K562 (cell line): ENCODE results near the gene RNU6-9. TPM values are rescaled to one million over a fixed set of nuclear protein-coding genes. Genes with fewer than 3 reads are reported as not detected.

Source experiments
- ATAC-seq: fragments of 200-7000 bp; cut with Tn5 transposase; 3 replicates; pipeline ENCODE4 v1.9.1; 2020; ENCODE audit warnings: moderate library complexity
- BruUV-seq: library from RNA; stranded (reverse); fragments of 400-500 nt; replicated peaks from 2 replicates; lab custom pipeline; 2021; lab: Mats Ljungman, UMichigan
- CTCF ChIA-PET: fragments of 300-600 bp; formaldehyde crosslinking; extraction: SDS; loops from one replicate; lab custom pipeline; 2021; ENCODE audit warnings: low intra/inter-chr PET ratio; lab: Yijun Ruan, JAX
- POLR2A ChIA-PET: fragments of 300-600, 350-650 bp; sonication (Branson Sonifier 250); formaldehyde crosslinking; extraction: SDS; loops from one replicate; lab custom pipeline; 2021; ENCODE audit warnings: antibody characterized with exemption, inconsistent platforms; lab: Yijun Ruan, JAX
- DNase-seq, 4 experiments: peaks; one replicate each; pipeline versions ENCODE4 v3.0.0 to v3.0.0-alpha.2; 2011 to 2018; ENCODE audit warnings: low spot score in 3 of 4, mixed read lengths in 3 of 4; ENCODE audit errors: extremely low read depth in 1 of 4
- FAIRE-seq: peaks from 2 replicates; lab custom pipeline; 2011; peaks lifted over from hg19 to GRCh38; lab: Jason Lieb, UNC
- H2AFZ ChIP-seq: 2 replicates; pipeline ENCODE4 v1.6.0; 2011; ENCODE audit warnings: low read depth, low read length, control low read depth, inconsistent platforms
- H3K27ac ChIP-seq: fragments of 200-600 bp; 3 replicates; pipeline ENCODE4 v1.8.0; 2011; ENCODE audit warnings: low read depth, mild to moderate bottlenecking, control low read depth, inconsistent platforms, low read length, moderate library complexity, mixed read lengths; ENCODE audit errors: extremely low read depth
- H3K27me3 ChIP-seq, 2 experiments: fragments of 300-600 bp in 1 of 2; 2 replicates in 1 of 2; 3 replicates in 1 of 2; pipeline versions ENCODE4 v1.6.0 to v1.8.0; 2011; ENCODE audit warnings: inconsistent platforms in 2 of 2, low read length in 2 of 2, mild to moderate bottlenecking in 1 of 2, mixed read lengths in 1 of 2, moderate library complexity in 1 of 2; ENCODE audit not compliant: control insufficient read depth in 2 of 2, insufficient read depth in 2 of 2
- H3K36me3 ChIP-seq: fragments of 300-600 bp; 3 replicates; pipeline ENCODE4 v1.8.0; 2011; ENCODE audit warnings: mild to moderate bottlenecking, low read length, inconsistent platforms; ENCODE audit not compliant: control insufficient read depth, insufficient read depth
- H3K4me1 ChIP-seq, 2 experiments: fragments of 200-600 bp in 1 of 2; replicated peaks in 1 of 2; 2 replicates in 1 of 2; 3 replicates in 1 of 2; pipeline versions ENCODE4 v1.5.1 to v1.8.0; 2011; ENCODE audit warnings: inconsistent platforms in 2 of 2, low read length in 2 of 2, mild to moderate bottlenecking in 1 of 2, mixed read lengths in 1 of 2, moderate library complexity in 1 of 2; ENCODE audit not compliant: control insufficient read depth in 2 of 2, insufficient read depth in 2 of 2
- H3K4me2 ChIP-seq: 2 replicates; pipeline ENCODE4 v1.6.1; 2011; ENCODE audit warnings: low read length, control low read depth, inconsistent platforms, mixed read lengths; ENCODE audit not compliant: insufficient read depth
- H3K4me3 ChIP-seq: fragments of 200-600 bp; sonication (generic), shearing (Covaris generic); 2 replicates; pipeline ENCODE4 v1.5.1; 2016; ENCODE audit warnings: control low read depth, inconsistent platforms
- H3K79me2 ChIP-seq: fragments of 200-600 bp; 3 replicates; pipeline ENCODE4 v1.8.0; 2011; ENCODE audit warnings: low read length, inconsistent platforms; ENCODE audit not compliant: control insufficient read depth, insufficient read depth
- H3K9ac ChIP-seq, 2 experiments: 2 replicates each; pipeline versions ENCODE4 v1.6.0 to v1.6.1; 2011; ENCODE audit warnings: low read depth in 2 of 2, low read length in 2 of 2, control low read depth in 1 of 2, inconsistent platforms in 1 of 2, mild to moderate bottlenecking in 1 of 2, mixed read lengths in 1 of 2; ENCODE audit not compliant: insufficient read depth in 1 of 2
- H3K9me1 ChIP-seq: one replicate; pipeline ENCODE4 v1.6.0; 2011; ENCODE audit warnings: inconsistent platforms, mild to moderate bottlenecking, low read length, moderate library complexity; ENCODE audit not compliant: control insufficient read depth, insufficient read depth
- H3K9me3 ChIP-seq: replicated peaks from 2 replicates; pipeline ENCODE4 v1.5.1; 2011; ENCODE audit warnings: low read depth, low read length, inconsistent platforms; ENCODE audit not compliant: control insufficient read depth, insufficient read depth
- H4K20me1 ChIP-seq: replicated peaks from 2 replicates; pipeline ENCODE4 v1.6.1; 2011; ENCODE audit warnings: low read length, inconsistent platforms, mixed read lengths; ENCODE audit not compliant: control insufficient read depth, insufficient read depth
- CEBPB ChIP-seq: fragments of 450-650 bp; IDR thresholded peaks from 2 replicates; pipeline ENCODE4 v1.6.1; 2016; ENCODE audit warnings: missing genetic modification characterization, missing compliant biosample characterization
- CGGBP1 ChIP-seq: fragments of 250-450 bp; sonication (Bioruptor Pico); IDR thresholded peaks from 2 replicates; pipeline ENCODE4 v1.9.0; 2021; ENCODE audit warnings: mild to moderate bottlenecking
- CREM ChIP-seq: IDR thresholded peaks from 2 replicates; pipeline ENCODE4 v1.6.1; 2014; ENCODE audit warnings: antibody characterized with exemption, low read depth
- DDX20 ChIP-seq: fragments of 450-650 bp; IDR thresholded peaks from 2 replicates; pipeline ENCODE4 v1.6.1; 2016; ENCODE audit warnings: missing genetic modification characterization, low read depth, mild to moderate bottlenecking, missing compliant biosample characterization, moderate library complexity
- JUN ChIP-seq, 2 experiments: sonication (generic) in 1 of 2; formaldehyde crosslinking in 1 of 2; IDR thresholded peaks; 2 replicates each; pipeline versions ENCODE4 v1.6.1 to v1.8.0; 2012 to 2022; ENCODE audit warnings: borderline replicate concordance in 2 of 2, mild to moderate bottlenecking in 2 of 2, improper control_type of control experiment in 1 of 2, low read depth in 1 of 2, low read length in 1 of 2, missing genetic modification reagents in 1 of 2
- KLF16 ChIP-seq: IDR thresholded peaks from 2 replicates; pipeline ENCODE4 v1.6.1; 2016; ENCODE audit warnings: antibody characterized with exemption
- MXI1 ChIP-seq: IDR thresholded peaks from 2 replicates; pipeline ENCODE4 v1.6.1; 2011; ENCODE audit warnings: low read depth, mild to moderate bottlenecking, improper control_type of control experiment, low read length
- NFYB ChIP-seq: IDR thresholded peaks from 2 replicates; pipeline ENCODE4 v1.6.1; 2011; ENCODE audit warnings: mild to moderate bottlenecking, moderate library complexity; ENCODE audit not compliant: insufficient read length; ENCODE audit errors: extremely low read depth
- PATZ1 ChIP-seq: fragments of 250-450 bp; sonication (Bioruptor Pico); IDR thresholded peaks from 2 replicates; pipeline ENCODE4 v1.5.0; 2020; ENCODE audit warnings: mild to moderate bottlenecking, borderline replicate concordance
- POLR2A ChIP-seq: fragments of 450-650 bp; conservative IDR thresholded peaks from 2 replicates; pipeline ENCODE4 v1.6.1; 2016
- RERE ChIP-seq: sonication (generic); formaldehyde crosslinking; IDR thresholded peaks from 2 replicates; pipeline ENCODE4 v1.8.0; 2023; ENCODE audit warnings: missing genetic modification reagents, mild to moderate bottlenecking, borderline replicate concordance
- STAT5B ChIP-seq: fragments of 250-450 bp; sonication (Bioruptor Pico); IDR thresholded peaks from 2 replicates; pipeline ENCODE4 v1.8.0; 2021; ENCODE audit warnings: mild to moderate bottlenecking, inconsistent platforms
- ZNF121 ChIP-seq: sonication (generic); formaldehyde crosslinking; conservative IDR thresholded peaks from 2 replicates; pipeline ENCODE4 v1.8.0; 2022; ENCODE audit warnings: missing genetic modification reagents
- WGBS: fragments of 100-300 bp; shearing (Covaris generic); methylation state at CpG from one replicate; pipeline ENCODE4 v1.1.6; 2016; ENCODE audit warnings: low coverage, mixed read lengths; ENCODE audit not compliant: insufficient coverage; ENCODE audit errors: missing lambda C conversion rate; 5-methylcytosine and 5-hydroxymethylcytosine counted together
- in situ Hi-C: fragments of 300-500 bp; cut with MboI; formaldehyde crosslinking; loops from 4 replicates; pipeline ENCODE4 v1.15.0; 2018; ENCODE audit warnings: inconsistent platforms, mixed read lengths
- intact Hi-C: fragments of 100-400 bp; cut with micrococcal nuclease; formaldehyde crosslinking; loops from 2 replicates; pipeline ENCODE4 v1.14.2; 2022
- polyA plus RNA-seq, 8 experiments: library from polyadenylated mRNA; depleted of rRNA in 4 of 8; stranded (reverse) in 5 of 8; unstranded in 3 of 8; fragments of >200 nt; fragmentation: Nextera tagmentation in 2 of 8; fragmentation: Illumina TruSeq in 1 of 8; extraction: Ambion mirVana in 2 of 8; extraction: Trizol in 1 of 8; gene quantifications; 2 replicates each; pipeline versions ENCODE4 v1.2.1 to v1.2.3, GENCODE V29; 2011 to 2014; ENCODE audit warnings: inconsistent platforms in 1 of 8, missing spikeins in 1 of 8
- total RNA-seq, 7 experiments: library from RNA; depleted of rRNA in 6 of 7; stranded (reverse); fragments of >200 nt in 6 of 7; fragmentation: Illumina TruSeq in 2 of 7; extraction: Trizol in 2 of 7; gene quantifications; 2 replicates each; pipeline versions ENCODE4 v1.2.1 to v1.2.3, GENCODE V29; 2011 to 2021; ENCODE audit warnings: low replicate concordance in 1 of 7
- TF ChIP-seq, protein P1 (sequence below): fragments of 450-650 bp; IDR thresholded peaks from 2 replicates; pipeline ENCODE4 v1.6.1; 2014; ENCODE audit warnings: low read depth, mild to moderate bottlenecking, moderate library complexity, borderline replicate concordance

RNU6-9 gene
- total and polyA plus RNA-seq, 9 of the 15 experiments (the other 6 are each of a cell fraction or from before 2014, with no cell fraction given) = not detected

- H4K20me1 ChIP-seq = no peaks in the 10 kb centered on the region; the same call in 1 of the 2 replicates
- peak overlapping the region in 1 of 2 experiments; percentile 86; a peak in 1 of 4 replicates for H3K9ac ChIP-seq
- no peaks in the 10 kb centered on the region for H3K9me3 ChIP-seq
- DNase-seq (no peak), FAIRE-seq (no peak), ATAC-seq (no peak)
- no TSS peak for BruUV-seq
- in situ Hi-C loops (no loop called here), intact Hi-C loops (no loop called here)
- H3K79me2 ChIP-seq = no peaks in the 10 kb centered on the region
- TF ChIP-seq CREM = no peak
- TF ChIP-seq CGGBP1 (CRISPR knock-in tag) = no peak
- peak; percentile 84 for TF ChIP-seq ZNF121 (CRISPR knock-in tag)
- no peak for TF ChIP-seq STAT5B (CRISPR knock-in tag)
- no peak for TF ChIP-seq KLF16
- TF ChIP-seq DDX20 (tag) = no peak
- TF ChIP-seq POLR2A = peak; percentile 45; the same call in 1 of the 2 replicates
- TF ChIP-seq JUN (IDR thresholded peaks at IDR 0.05; ENCODE audit: borderline replicate concordance, low read depth, low read length) = no peak
- TF ChIP-seq JUN (CRISPR knock-in tag; IDR thresholded peaks at IDR 0.05; ENCODE audit: borderline replicate concordance) = no peak
- no peak for TF ChIP-seq CEBPB
- TF ChIP-seq MXI1 = no peak
- TF ChIP-seq RERE (CRISPR knock-in tag) = no peak
- TF ChIP-seq NFYB = no peak
- TF ChIP-seq PATZ1 (CRISPR knock-in tag) = no peak
- TF ChIP-seq, protein P1, sequence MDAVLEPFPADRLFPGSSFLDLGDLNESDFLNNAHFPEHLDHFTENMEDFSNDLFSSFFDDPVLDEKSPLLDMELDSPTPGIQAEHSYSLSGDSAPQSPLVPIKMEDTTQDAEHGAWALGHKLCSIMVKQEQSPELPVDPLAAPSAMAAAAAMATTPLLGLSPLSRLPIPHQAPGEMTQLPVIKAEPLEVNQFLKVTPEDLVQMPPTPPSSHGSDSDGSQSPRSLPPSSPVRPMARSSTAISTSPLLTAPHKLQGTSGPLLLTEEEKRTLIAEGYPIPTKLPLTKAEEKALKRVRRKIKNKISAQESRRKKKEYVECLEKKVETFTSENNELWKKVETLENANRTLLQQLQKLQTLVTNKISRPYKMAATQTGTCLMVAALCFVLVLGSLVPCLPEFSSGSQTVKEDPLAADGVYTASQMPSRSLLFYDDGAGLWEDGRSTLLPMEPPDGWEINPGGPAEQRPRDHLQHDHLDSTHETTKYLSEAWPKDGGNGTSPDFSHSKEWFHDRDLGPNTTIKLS = no peak
- POLR2A ChIA-PET = interaction anchor here (0.6 kb wide), 1 partner anchor 72 kb away, joined by 4 read pairs; no protein-coding TSS in a partner anchor
- H3K4me1 ChIP-seq = peaks cover 16 to 84% of the 10 kb centered on the region in 2 experiments
- H3K4me2 ChIP-seq = no peak overlapping the region
- no peak overlapping the region for H3K4me3 ChIP-seq
- H3K27me3 ChIP-seq = no peaks in the 10 kb centered on the region
- H3K27ac ChIP-seq = no peak overlapping the region
- CTCF ChIA-PET = no interaction called here
- H2AFZ ChIP-seq = no peak overlapping the region
- WGBS = 97% methylated on average over 4 of the region's 8 CpGs
- H3K36me3 ChIP-seq = peaks cover 72% of the 10 kb centered on the region; the same call in 2 of the 3 replicates
- H3K9me1 ChIP-seq = no peaks in the 10 kb centered on the region
Observed at GRCh38 chr19:870314-870713, 23.0 kb upstream of the RNU6-9 start.
